Breast epithelium (tissue), 3 donors: ENCODE measurements around the gene COL23A1.

Experiments used
- POLR2A ChIP-seq: fragments of 450-650 bp; IDR thresholded peaks from one replicate; pipeline ENCODE4 v1.6.1; 2016; ENCODE audit warnings: antibody characterized with exemption, mild to moderate bottlenecking, moderate library complexity
- TF ChIP-seq, protein P1 (sequence below), 3 donors: fragments of 450-650 bp; IDR thresholded peaks; one replicate each; pipeline ENCODE4 v1.5.1; 2016 to 2017; ENCODE audit warnings: antibody characterized with exemption in 3 of 3, mild to moderate bottlenecking in 3 of 3, moderate library complexity in 3 of 3

DNA sequence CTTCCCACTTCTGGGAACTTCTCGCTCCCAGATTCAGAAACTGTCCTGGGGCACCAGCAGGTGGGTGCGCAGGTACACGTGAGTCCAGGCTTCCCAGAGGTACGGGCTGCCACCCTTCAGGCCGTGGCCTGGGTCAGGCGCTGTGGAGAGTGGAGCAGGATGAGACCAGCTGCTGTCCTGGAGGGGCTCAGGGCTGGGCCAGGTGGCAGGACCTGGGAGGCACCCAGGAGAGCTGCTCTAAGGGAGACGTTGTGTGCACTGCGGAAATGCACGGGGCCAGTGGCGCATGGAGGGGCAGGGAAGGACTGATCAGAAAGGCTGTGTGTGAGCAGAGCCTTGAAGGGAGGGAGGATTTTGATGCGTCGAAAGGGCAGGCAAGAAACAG, 222.5 kb downstream of the COL23A1 start:
- TF ChIP-seq, protein P1, sequence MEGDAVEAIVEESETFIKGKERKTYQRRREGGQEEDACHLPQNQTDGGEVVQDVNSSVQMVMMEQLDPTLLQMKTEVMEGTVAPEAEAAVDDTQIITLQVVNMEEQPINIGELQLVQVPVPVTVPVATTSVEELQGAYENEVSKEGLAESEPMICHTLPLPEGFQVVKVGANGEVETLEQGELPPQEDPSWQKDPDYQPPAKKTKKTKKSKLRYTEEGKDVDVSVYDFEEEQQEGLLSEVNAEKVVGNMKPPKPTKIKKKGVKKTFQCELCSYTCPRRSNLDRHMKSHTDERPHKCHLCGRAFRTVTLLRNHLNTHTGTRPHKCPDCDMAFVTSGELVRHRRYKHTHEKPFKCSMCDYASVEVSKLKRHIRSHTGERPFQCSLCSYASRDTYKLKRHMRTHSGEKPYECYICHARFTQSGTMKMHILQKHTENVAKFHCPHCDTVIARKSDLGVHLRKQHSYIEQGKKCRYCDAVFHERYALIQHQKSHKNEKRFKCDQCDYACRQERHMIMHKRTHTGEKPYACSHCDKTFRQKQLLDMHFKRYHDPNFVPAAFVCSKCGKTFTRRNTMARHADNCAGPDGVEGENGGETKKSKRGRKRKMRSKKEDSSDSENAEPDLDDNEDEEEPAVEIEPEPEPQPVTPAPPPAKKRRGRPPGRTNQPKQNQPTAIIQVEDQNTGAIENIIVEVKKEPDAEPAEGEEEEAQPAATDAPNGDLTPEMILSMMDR (IDR thresholded peaks at IDR 0.05): no peak
- no peak for TF ChIP-seq POLR2A
